Karpas-422 (cell line): Measurements from ENCODE around the gene MRPS18A. TPM values are rescaled to one million over a fixed set of nuclear protein-coding genes. Genes with fewer than 3 reads are reported as not detected.
"Not testable (repeated sequence)": the region's sequence is repeated elsewhere in the genome, so short reads cannot be mapped to it uniquely, and the experiment has no call there.

Source experiments
- DNase-seq: peaks from one replicate; pipeline ENCODE4 v3.0.0-alpha.2; 2015
- H2AFZ ChIP-seq: fragments of 200-600 bp; sonication (generic); 2 replicates; pipeline ENCODE4 v1.6.1; 2014; ENCODE audit warnings: antibody characterized with exemption, low read length, mixed read lengths
- H3K27ac ChIP-seq: fragments of 200-600 bp; sonication (generic); 2 replicates; pipeline ENCODE4 v1.5.1; 2014; ENCODE audit warnings: mild to moderate bottlenecking, low read length, moderate library complexity
- H3K27me3 ChIP-seq: fragments of 200-600 bp; sonication (generic); 2 replicates; pipeline ENCODE4 v1.6.1; 2014; ENCODE audit warnings: low read length, mixed read lengths
- H3K36me3 ChIP-seq: fragments of 200-600 bp; sonication (generic); 2 replicates; pipeline ENCODE4 v1.6.1; 2014; ENCODE audit warnings: low read length, mixed read lengths; ENCODE audit not compliant: insufficient read depth
- H3K4me1 ChIP-seq: fragments of 200-600 bp; sonication (generic); 2 replicates; pipeline ENCODE4 v1.6.1; 2014; ENCODE audit warnings: mild to moderate bottlenecking, low read length, mixed read lengths
- H3K4me2 ChIP-seq: fragments of 200-600 bp; sonication (generic); 2 replicates; pipeline ENCODE4 v1.6.1; 2014; ENCODE audit warnings: low read length, low read depth, mild to moderate bottlenecking; ENCODE audit not compliant: poor library complexity, severe bottlenecking
- H3K4me3 ChIP-seq: fragments of 200-600 bp; sonication (generic); 2 replicates; pipeline ENCODE4 v1.5.1; 2014; ENCODE audit warnings: mild to moderate bottlenecking, antibody characterized with exemption, low read length, mixed read lengths
- H3K79me2 ChIP-seq: fragments of 200-600 bp; sonication (generic); 2 replicates; pipeline ENCODE4 v1.6.1; 2014; ENCODE audit warnings: mild to moderate bottlenecking, low read length, mixed read lengths
- H3K9ac ChIP-seq: fragments of 200-600 bp; sonication (generic); 2 replicates; pipeline ENCODE4 v1.6.0; 2014; ENCODE audit warnings: low read length
- H3K9me2 ChIP-seq: fragments of 200-600 bp; sonication (generic), shearing (Covaris generic); replicated peaks from 2 replicates; pipeline ENCODE4 v1.6.0; 2014; ENCODE audit warnings: mild to moderate bottlenecking, low read length, moderate library complexity; ENCODE audit not compliant: insufficient read depth
- H3K9me3 ChIP-seq: fragments of 300-700, 200-600 bp; sonication (generic); 2 replicates; pipeline ENCODE4 v1.6.1; 2014; ENCODE audit warnings: low read length, mixed read lengths
- H4K20me1 ChIP-seq: fragments of 200-600 bp; sonication (generic); 2 replicates; pipeline ENCODE4 v1.6.1; 2014; ENCODE audit warnings: mild to moderate bottlenecking, antibody characterized with exemption, low read length, low read depth; ENCODE audit not compliant: insufficient read depth
- total RNA-seq: library from RNA; depleted of rRNA; stranded (reverse); fragments of >200 nt; shearing (Covaris generic); gene quantifications from 2 replicates; pipeline ENCODE4 v1.2.3, GENCODE V29; 2014; ENCODE audit warnings: low replicate concordance

Gene MRPS18A
- total RNA-seq, 1 experiment from 2014 or later, result 53.2 TPM

DNA sequence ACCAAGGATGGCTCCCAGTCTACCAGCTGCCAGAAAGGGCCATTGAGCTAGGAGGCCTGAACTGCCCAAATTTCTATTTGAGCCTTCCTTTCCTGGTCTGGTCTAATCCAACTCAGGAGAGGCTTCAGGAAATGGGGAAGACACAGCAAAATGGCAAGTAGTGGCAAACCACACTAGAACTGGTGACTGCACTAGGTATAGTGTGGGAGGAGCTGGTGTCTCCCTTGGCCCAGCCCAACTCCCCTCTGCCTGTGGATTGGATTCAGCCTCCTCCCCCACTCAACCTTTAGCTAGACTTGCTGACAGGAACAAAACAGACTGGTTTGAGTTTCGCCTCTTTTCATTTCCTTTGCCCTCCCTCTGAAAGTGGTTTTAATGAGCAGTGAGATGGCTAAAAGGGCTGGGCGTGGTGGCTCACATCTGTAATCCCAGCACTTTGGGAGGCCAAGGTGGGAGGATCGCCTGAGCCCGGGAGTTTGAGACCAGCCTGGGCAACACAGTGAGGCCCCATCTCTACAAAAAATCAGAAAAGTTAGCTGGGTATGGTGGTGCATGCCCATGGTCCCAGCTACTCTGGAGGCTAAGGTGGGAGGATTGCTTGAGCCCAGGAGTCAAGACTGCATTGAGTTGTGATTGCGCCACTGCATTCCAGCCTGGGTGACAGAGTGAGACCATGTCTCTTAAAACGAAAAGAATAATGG, 17.5 kb downstream of the MRPS18A start:
- H3K27me3 ChIP-seq, result no peaks in the 10 kb centered on the region
- H3K4me1 ChIP-seq, result peaks cover 10% of the 10 kb centered on the region
- H3K4me3 ChIP-seq, result no peak overlapping the region
- H3K27ac ChIP-seq, result no peak overlapping the region
- H3K9ac ChIP-seq, result no peak overlapping the region
- no peak overlapping the region for H2AFZ ChIP-seq
- H4K20me1 ChIP-seq, result peaks cover 14% of the 10 kb centered on the region; the same call in 1 of the 2 replicates
- H3K4me2 ChIP-seq, result no peak overlapping the region
- no peaks in the 10 kb centered on the region for H3K36me3 ChIP-seq
- no peak for DNase-seq
- H3K9me3 ChIP-seq, result no peaks in the 10 kb centered on the region
- H3K9me2 ChIP-seq, result no peaks in the 10 kb centered on the region
- H3K79me2 ChIP-seq, result no peaks in the 10 kb centered on the region

- H2AFZ ChIP-seq, result no peak overlapping the region
- no peak overlapping the region for H3K27ac ChIP-seq
- no peak overlapping the region for H3K4me3 ChIP-seq
- H3K36me3 ChIP-seq, result no peaks in the 10 kb centered on the region
- H3K4me2 ChIP-seq, result no peak overlapping the region
- H3K4me1 ChIP-seq, result peaks cover 10% of the 10 kb centered on the region
- H3K9me2 ChIP-seq, result no peaks in the 10 kb centered on the region
- no peaks in the 10 kb centered on the region for H3K9me3 ChIP-seq
- no peaks in the 10 kb centered on the region for H3K79me2 ChIP-seq
- H3K27me3 ChIP-seq, result no peaks in the 10 kb centered on the region
- no peak overlapping the region for H3K9ac ChIP-seq
- peaks cover 14% of the 10 kb centered on the region; the same call in 1 of the 2 replicates for H4K20me1 ChIP-seq
- DNase-seq, result no peak
These were observed 18.3 kb downstream of the MRPS18A start for GRCh38 chr6:43669050-43669921.

- peak; percentile 86 for DNase-seq
- Histone ChIP-seq H3K4me2 (no peak overlapping the region), H4K20me1 (peaks cover 14% of the 10 kb centered on the region; the same call in 1 of the 2 replicates), H3K27me3 (no peaks in the 10 kb centered on the region), H3K36me3 (no peaks in the 10 kb centered on the region), H3K4me1 (peaks cover 10% of the 10 kb centered on the region), H3K9ac (peak overlapping the region; percentile 28), H3K4me3 (no peak overlapping the region), H3K79me2 (no peaks in the 10 kb centered on the region), H2AFZ (no peak overlapping the region), H3K9me2 (no peaks in the 10 kb centered on the region), H3K9me3 (no peaks in the 10 kb centered on the region), H3K27ac (no peak overlapping the region)
These were observed 19.2 kb downstream of the MRPS18A start for GRCh38 chr6:43668151-43669028.

GRCh38 chr6:43667245-43668150, 20.1 kb downstream of the MRPS18A start:
- no peak overlapping the region for H3K4me2 ChIP-seq
- H3K4me1 ChIP-seq, result peaks cover 10% of the 10 kb centered on the region
- no peak overlapping the region for H2AFZ ChIP-seq
- peak; percentile 92 for DNase-seq
- no peaks in the 10 kb centered on the region for H3K27me3 ChIP-seq
- no peaks in the 10 kb centered on the region for H3K9me3 ChIP-seq
- peaks cover 14% of the 10 kb centered on the region; the same call in 1 of the 2 replicates for H4K20me1 ChIP-seq
- no peaks in the 10 kb centered on the region for H3K9me2 ChIP-seq
- no peak overlapping the region for H3K27ac ChIP-seq
- H3K4me3 ChIP-seq, result no peak overlapping the region
- peak overlapping the region; percentile 28 for H3K9ac ChIP-seq
- H3K79me2 ChIP-seq, result no peaks in the 10 kb centered on the region
- H3K36me3 ChIP-seq, result no peaks in the 10 kb centered on the region

DNA sequence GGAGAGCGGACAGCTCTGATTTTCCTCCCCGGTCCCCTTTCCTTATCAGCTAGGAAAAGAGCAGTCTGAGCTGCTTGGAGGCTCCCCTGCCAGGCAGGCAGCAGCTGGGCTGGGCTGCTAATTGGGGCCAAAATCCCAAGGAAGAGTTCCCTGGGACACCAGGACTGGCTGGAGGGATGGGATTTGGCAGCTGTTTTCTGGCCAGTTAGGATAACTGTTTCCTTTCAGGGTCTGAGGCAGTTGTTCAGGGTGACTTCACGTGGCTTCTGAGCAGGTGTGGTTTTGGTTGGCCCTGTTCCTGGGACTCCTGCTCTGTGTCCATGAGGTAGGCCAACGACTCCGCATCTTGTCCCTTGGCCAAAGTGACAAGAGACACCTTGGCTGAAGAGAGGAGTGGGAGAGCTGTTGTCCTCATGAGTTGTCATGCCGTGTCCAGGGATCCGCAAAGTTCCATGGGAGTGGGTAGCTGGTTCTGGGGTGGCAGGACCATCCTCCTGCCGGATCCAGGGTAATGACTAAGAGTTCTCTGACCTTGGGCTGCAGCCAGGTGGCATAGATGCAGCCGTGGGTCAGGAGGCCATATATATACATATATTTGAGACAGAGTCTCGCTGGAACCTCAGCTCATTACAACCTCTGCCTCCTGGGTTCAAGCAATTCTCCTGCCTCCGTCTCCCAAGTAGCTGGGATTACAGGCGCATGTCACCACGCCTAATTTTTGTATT, 21.2 kb downstream of the MRPS18A start:
- H3K36me3 ChIP-seq, result no peaks in the 10 kb centered on the region
- H3K9me2 ChIP-seq, result no peaks in the 10 kb centered on the region
- DNase-seq, result no peak
- H3K4me3 ChIP-seq, result no peak overlapping the region
- no peaks in the 10 kb centered on the region for H3K27me3 ChIP-seq
- no peaks in the 10 kb centered on the region for H3K9me3 ChIP-seq
- no peak overlapping the region for H3K9ac ChIP-seq
- H3K4me1 ChIP-seq, result peaks cover 10% of the 10 kb centered on the region
- H3K27ac ChIP-seq, result no peak overlapping the region
- H3K4me2 ChIP-seq, result no peak overlapping the region
- no peak overlapping the region for H2AFZ ChIP-seq
- no peaks in the 10 kb centered on the region for H3K79me2 ChIP-seq
- peaks cover 14% of the 10 kb centered on the region; the same call in 1 of the 2 replicates for H4K20me1 ChIP-seq

DNA sequence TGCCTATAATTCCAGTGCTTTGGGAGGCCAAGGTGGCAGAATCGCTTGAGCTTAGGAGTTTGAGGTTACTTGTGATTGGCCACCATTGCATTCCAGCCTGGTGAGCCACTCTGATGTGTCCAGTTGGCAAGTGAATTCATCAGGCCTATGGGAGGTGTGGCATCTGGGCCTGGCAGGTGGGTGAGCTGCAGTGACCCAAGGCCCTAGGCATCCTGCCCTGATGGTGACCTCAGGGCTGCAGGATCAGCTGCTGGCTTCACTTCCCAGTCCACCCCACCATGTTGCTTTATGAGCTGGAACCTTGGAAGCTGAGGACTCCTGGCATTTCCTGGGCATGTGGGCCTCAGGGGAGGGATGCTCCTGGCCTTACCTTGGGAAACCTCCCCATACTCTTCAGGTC, 22.2 kb downstream of the MRPS18A start:
- Histone ChIP-seq H3K4me3 (no peak overlapping the region), H3K79me2 (no peaks in the 10 kb centered on the region), H3K27ac (no peak overlapping the region), H3K36me3 (0 out of 2 replicates have a peak, but pooled peaks cover 3% of the 10 kb centered on the region), H4K20me1 (peaks cover 14% of the 10 kb centered on the region; the same call in 1 of the 2 replicates), H3K27me3 (no peaks in the 10 kb centered on the region), H3K9me3 (no peaks in the 10 kb centered on the region), H2AFZ (no peak overlapping the region), H3K4me2 (no peak overlapping the region), H3K9ac (no peak overlapping the region), H3K4me1 (peaks cover 10% of the 10 kb centered on the region), H3K9me2 (no peaks in the 10 kb centered on the region)
- DNase-seq, result no peak

DNA sequence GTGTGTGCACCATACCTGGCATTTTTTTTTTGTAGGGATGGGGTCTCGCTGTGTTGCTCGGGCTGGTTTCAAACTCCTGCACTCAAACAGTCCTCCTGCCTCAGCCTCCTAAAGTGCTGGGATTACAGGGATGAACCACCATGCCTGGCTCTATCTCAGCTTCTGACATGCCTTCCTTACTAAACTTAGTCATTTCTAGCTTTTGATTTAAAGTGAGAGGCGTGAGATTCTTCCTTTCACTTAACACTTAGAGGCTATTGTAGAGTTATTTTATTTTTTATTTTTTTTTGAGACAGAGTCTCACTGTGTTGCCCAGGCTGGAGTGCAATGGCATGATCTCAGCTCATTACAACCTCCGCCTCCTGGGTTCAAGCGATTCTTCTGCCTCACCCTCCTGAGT, 24.6 kb downstream of the MRPS18A start:
- not testable (repeated sequence) for H3K4me1 ChIP-seq, H3K27ac ChIP-seq, H3K36me3 ChIP-seq, H4K20me1 ChIP-seq, H3K79me2 ChIP-seq, H3K4me2 ChIP-seq, H3K9me3 ChIP-seq, H3K9me2 ChIP-seq, DNase-seq, H3K9ac ChIP-seq, H2AFZ ChIP-seq, H3K27me3 ChIP-seq, H3K4me3 ChIP-seq
